Body of pancreas (tissue), 4 donors: Measurements from ENCODE around the gene YBX3.

Experiments used
- POLR2A ChIP-seq, 3 donors: fragments of 450-650 bp; IDR thresholded peaks; one replicate each; pipeline ENCODE4 v1.6.1; 2016; ENCODE audit warnings: antibody characterized with exemption in 3 of 3, mild to moderate bottlenecking in 2 of 3
- TF ChIP-seq, protein P1 (sequence below), 7 experiments: fragments of 450-650 bp in 4 of 7; fragments of 200-600 bp in 3 of 7; sonication (generic) in 3 of 7; IDR thresholded peaks; one replicate each; pipeline ENCODE4 v1.5.1; 2016 to 2019; ENCODE audit warnings: antibody characterized with exemption in 7 of 7

DNA sequence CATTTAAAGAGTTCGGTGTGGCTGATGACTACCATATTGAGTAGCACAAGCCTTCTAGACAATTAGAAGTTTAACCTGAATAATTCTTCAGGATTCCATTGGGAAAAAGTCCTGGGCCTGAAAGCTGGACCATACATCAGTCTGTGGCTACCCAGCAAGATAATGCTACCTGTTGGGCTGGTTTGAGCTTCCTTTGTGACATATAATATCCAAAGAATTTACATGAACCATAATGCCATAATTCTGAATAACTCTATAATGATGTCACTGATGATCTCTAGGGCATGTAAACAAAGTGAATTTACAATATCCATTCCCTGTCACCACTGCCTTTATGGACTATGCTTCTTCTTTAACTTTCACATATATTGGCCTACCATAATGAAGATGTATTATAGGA is 3.8 kb upstream of the YBX3 start:
- TF ChIP-seq, protein P1, sequence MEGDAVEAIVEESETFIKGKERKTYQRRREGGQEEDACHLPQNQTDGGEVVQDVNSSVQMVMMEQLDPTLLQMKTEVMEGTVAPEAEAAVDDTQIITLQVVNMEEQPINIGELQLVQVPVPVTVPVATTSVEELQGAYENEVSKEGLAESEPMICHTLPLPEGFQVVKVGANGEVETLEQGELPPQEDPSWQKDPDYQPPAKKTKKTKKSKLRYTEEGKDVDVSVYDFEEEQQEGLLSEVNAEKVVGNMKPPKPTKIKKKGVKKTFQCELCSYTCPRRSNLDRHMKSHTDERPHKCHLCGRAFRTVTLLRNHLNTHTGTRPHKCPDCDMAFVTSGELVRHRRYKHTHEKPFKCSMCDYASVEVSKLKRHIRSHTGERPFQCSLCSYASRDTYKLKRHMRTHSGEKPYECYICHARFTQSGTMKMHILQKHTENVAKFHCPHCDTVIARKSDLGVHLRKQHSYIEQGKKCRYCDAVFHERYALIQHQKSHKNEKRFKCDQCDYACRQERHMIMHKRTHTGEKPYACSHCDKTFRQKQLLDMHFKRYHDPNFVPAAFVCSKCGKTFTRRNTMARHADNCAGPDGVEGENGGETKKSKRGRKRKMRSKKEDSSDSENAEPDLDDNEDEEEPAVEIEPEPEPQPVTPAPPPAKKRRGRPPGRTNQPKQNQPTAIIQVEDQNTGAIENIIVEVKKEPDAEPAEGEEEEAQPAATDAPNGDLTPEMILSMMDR (IDR thresholded peaks at IDR 0.05) = no peak
- no peak for TF ChIP-seq POLR2A (IDR thresholded peaks at IDR 0.05)
